Kidney tubule cell (primary cell): Measurements from ENCODE around the gene ISOC2.

Experiments used
- DNase-seq: peaks from one replicate; pipeline ENCODE4 v3.0.0-alpha.2; 2018; ENCODE audit warnings: low spot score

Gene ISOC2

GRCh38 chr19:55489711-55490477 is 28.5 kb upstream of the ISOC2 start:
- no peak for DNase-seq

GRCh38 chr19:55488986-55489710 is 27.7 kb upstream of the ISOC2 start:
- DNase-seq = no peak

GRCh38 chr19:55487924-55488687 is 26.7 kb upstream of the ISOC2 start, which contains the start of gene SSC5D:
Gene SSC5D, plus strand, starts transcription at chr19:55488436. Its CDS starts 154 bp downstream, at chr19:55488590.
- DNase-seq = no peak

DNA sequence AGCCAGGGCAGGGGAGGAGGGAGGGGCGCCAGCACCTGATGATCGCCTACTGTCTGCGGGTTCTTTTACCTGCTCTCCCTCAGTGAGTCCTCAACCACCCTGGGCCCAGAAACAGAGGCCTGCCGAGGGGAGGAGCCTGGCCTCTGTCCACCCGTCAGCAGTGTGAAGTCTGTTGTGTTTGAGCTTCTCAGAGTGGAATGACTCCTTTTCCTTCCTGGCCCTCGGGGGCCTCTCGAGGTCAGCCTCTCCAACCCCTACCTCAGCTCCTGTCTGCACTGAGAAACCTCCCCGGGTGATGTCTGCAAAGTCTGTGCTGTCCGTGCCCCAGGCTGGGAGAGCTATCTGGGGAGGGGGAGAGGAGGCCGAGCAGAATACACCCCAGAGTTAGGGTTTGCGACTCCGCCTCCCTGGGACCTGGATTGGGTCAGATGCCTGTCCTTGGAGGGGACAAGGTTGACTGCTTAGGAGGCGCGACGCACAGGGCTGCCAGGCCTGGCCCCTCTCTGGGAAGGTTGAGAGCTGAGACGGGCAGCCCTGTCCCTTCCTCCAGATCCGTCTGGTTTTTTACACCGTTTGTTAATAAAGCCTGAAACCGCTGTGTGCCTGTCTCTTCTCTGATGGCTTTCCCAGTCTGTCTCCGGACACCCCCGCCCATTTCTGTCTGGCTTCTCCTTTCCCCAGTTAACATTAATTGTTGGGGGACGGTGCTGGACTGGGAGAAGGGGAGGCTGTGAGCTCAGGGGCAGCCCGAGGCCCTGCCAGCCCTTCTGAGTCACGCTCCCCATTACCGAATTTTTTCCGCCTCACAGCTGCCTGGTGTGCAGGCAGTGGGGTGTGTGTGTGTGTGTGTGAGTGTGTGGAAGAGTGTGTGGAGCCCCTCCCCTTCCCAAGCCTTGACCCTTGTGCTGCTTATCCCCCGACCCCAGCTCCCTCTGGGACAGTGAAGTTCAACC is 25.8 kb upstream of the ISOC2 start:
- DNase-seq = peak; percentile 86

- DNase-seq = peak; percentile 25
These were observed 24.9 kb upstream of the ISOC2 start for GRCh38 chr19:55486043-55486970.

GRCh38 chr19:55485439-55486011 is 24.1 kb upstream of the ISOC2 start:
- no peak for DNase-seq

- peak; percentile 70 for DNase-seq
These were observed 23.4 kb upstream of the ISOC2 start, which contains the start of gene NAT14 for GRCh38 chr19:55484593-55485438. Gene NAT14, plus strand, starts transcription at chr19:55485188. Its CDS starts 521 bp downstream, at chr19:55485709.

- DNase-seq = no peak
These were observed 22.5 kb upstream of the ISOC2 start for GRCh38 chr19:55483706-55484592.

GRCh38 chr19:55482967-55483705 is 21.7 kb upstream of the ISOC2 start:
- DNase-seq = no peak

DNA sequence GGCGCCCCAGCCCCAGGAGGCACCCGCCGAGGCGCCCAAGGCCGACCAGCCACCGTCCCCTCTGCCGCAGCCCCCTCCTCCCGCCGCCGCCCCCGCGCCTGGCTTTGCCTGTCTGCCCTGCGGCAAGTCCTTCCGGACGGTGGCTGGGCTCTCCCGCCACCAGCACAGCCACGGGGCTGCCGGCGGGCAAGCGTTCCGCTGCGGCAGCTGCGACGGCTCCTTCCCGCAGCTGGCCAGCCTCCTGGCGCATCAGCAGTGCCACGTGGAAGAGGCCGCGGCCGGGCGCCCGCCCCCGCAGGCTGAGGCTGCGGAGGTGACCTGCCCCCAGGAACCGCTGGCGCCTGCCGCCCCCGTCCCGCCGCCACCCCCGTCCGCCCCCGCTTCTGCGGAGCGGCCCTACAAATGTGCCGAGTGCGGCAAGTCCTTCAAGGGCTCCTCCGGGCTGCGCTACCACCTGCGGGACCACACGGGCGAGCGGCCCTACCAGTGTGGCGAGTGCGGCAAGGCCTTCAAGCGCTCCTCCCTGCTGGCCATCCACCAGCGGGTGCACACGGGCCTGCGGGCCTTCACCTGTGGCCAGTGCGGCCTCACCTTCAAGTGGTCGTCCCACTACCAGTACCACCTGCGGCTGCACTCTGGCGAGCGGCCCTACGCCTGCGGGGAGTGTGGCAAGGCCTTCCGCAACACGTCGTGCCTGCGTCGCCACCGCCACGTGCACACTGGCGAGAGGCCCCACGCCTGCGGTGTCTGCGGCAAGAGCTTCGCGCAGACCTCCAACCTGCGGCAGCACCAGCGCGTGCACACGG is 20.9 kb upstream of the ISOC2 start:
- DNase-seq = no peak

- DNase-seq = no peak
These were observed 20.3 kb upstream of the ISOC2 start for GRCh38 chr19:55481794-55482155.

DNA sequence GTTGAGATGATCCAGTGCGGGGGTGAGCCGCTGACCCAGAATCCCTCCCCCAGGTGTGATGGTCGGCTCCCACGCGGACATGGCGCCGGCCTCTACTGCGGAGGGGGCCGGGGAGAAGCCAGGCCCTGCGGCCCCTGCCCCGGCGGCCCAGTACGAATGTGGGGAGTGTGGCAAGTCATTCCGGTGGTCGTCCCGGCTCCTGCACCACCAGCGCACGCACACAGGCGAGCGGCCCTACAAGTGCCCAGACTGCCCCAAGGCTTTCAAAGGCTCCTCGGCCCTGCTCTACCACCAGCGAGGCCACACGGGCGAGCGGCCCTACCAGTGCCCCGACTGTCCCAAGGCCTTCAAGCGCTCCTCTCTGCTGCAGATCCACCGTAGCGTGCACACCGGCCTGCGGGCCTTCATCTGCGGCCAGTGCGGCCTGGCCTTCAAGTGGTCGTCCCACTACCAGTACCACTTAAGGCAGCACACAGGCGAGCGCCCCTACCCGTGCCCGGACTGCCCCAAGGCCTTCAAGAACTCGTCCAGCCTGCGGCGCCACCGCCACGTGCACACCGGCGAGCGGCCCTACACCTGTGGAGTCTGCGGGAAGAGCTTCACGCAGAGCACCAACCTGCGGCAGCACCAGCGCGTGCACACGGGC is 19.8 kb upstream of the ISOC2 start:
- no peak for DNase-seq

DNA sequence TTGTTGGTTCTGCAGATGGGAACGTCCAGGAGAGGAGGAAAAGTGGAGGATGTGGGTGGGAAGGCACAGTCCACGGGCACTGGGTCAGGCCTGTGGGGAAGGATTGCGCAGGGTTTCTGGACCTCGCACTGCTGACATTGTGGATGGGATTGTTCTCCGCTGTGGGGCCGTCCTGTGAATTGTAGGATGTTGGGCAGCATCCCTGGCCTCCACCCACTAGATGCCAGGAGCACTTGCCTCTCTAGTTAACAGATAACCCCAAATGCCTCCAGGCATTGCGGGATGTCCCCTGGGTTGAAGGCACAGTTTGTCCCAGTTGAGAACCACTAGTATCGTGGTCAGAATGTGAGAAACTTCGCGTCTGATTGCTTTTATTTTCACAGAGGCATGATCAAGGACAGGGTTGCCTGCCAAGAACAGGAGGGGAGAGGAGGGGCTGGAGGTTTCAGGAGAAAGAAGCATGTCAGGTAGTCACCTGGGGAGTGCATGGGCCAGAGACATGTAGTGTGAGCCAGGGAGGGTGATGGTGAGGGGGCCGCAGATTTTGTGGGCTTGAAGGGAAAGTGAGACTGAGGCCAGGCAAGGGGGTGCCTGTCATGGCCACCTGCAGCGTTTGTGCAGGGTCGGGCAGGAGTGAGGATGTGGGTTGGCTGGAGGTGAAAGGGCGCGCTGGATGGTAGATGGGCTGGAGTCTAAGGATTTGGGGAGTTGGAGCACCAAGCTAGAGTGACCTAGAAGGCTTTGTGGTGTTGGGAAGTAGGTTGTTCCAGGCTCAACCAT is 18.2 kb upstream of the ISOC2 start:
- peak; percentile 61 for DNase-seq

DNA sequence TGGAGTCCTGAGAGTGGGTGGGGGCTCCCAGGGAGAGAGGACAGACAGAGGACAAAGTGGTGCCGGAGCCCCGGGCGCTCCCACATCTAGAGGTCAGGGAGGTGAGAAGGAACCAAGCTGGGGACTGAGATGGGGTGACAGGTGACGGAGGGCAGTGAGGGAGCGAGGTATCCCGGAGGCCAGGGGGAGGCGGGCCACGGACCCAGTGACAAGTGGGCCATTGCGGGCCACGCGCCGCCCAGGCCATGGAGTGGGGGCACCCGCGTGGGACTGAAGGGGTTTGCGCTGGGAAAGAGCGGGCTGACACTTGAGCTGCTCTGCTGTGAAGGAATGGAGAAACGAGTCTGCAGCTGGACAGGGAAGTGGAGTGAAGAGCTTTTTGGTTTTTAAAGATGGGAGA is 17.6 kb upstream of the ISOC2 start:
- DNase-seq = no peak

DNA sequence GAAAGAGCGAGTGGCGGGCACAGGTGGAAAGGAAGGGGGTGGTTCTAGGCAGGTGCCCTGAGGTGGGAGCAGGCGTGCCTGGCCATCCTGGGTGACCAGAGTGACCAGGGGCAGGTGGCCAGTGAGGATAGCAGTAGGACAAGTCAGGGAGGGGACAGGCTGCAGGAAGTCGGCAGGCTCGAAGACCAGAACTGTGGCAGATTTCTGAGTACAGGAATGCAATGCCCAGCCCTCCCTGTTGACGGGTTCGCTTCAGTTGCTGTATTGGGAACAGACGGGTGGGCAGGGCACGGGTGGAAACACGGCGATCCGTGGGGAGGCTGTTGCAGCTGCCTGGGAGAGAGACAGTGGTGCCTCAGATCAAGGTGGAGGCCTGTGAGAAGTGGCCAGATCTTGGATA is 16.9 kb upstream of the ISOC2 start:
- DNase-seq = no peak
